Bronchial epithelial cell (primary cell): Measurements from ENCODE around the gene GPR137. TPM values are rescaled to one million over a fixed set of nuclear protein-coding genes. Genes with fewer than 3 reads are reported as not detected.
A peak's percentile ranks its signal among the peaks of the same experiment; 100 is the strongest.

ENCODE experiments used
- DNase-seq: peaks from one replicate; pipeline ENCODE4 v3.0.0-alpha.2; 2010; ENCODE audit warnings: low read depth
- FAIRE-seq: peaks from 2 replicates; lab custom pipeline; 2011; peaks lifted over from hg19 to GRCh38; lab: Jason Lieb, UNC
- H3K27me3 ChIP-seq: 2 replicates; pipeline ENCODE4 v1.5.1; 2011; ENCODE audit warnings: low read length; ENCODE audit not compliant: control insufficient read depth, insufficient read depth
- H3K36me3 ChIP-seq: 2 replicates; pipeline ENCODE4 v1.5.1; 2011; ENCODE audit warnings: low read length; ENCODE audit not compliant: control insufficient read depth, insufficient read depth
- H3K4me3 ChIP-seq: 2 replicates; pipeline ENCODE4 v1.5.1; 2011; ENCODE audit warnings: mild to moderate bottlenecking, low read depth, low read length, control low read depth
- total RNA-seq: library from RNA; depleted of rRNA; stranded (reverse); fragments of >200 nt; gene quantifications from 2 replicates; pipeline ENCODE4 v1.2.1, GENCODE V29; 2014
- TF ChIP-seq, protein P1 (sequence below): IDR thresholded peaks from 2 replicates; pipeline ENCODE4 v1.5.1; 2011; ENCODE audit warnings: mild to moderate bottlenecking, moderate library complexity, low read length, control low read depth, inconsistent platforms; ENCODE audit not compliant: insufficient read depth, severe bottlenecking

Gene GPR137
- total RNA-seq, 1 donor from 2014 or later = 2.9 TPM

DNA sequence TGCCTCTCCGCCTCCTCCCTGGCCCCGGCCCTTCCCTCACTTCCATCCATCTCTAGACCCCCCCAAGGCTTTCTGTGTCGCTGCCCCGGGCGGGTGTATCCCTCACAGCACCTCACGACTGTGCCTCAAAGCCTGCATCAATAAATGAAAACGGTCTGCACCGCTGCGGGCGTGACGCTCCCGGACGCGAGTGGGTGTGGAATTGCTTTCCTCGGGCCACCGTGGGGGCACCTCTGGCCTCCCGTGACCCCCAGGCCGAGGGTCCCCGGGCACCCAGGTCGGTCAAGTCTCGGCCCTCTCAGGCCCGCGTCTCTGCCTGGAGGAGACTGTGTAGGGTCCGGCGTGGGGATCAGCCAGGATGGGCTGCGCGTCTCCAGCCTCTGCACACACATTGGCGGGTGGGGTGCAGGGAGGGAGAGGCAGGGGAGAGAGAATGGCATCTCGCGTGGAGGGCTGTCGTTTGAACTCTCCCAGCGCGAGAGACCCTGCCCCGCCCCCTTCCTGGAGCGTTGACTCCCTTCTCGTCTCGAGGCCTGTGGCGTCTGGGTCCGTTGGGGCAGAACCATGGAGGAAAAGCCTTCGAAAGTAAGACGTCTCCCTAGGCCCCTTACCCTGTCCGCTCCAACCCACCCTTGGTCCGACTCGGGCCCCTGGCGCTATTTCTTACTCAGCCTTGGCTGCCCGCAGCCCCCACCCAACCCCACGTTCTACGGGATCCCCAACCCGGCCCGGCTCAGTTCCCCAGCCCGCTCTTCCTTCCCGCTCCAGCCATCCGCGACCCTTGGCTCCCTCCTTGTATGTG lies 14.4 kb downstream of the GPR137 start, which contains the start of gene CATSPERZ:
Gene CATSPERZ, plus strand, starts transcription at position 512 of the 802 bp plus-strand sequence. Its CDS starts 53 bp downstream, at position 565.
- no peak for FAIRE-seq
- Histone ChIP-seq H3K27me3 (peaks cover 31% of the 10 kb centered on the region), H3K4me3 (peak within 1 kb of the TSS; percentile 19), H3K36me3 (no peaks in the 10 kb centered on the region)
- no peak for DNase-seq
- TF ChIP-seq, protein P1, sequence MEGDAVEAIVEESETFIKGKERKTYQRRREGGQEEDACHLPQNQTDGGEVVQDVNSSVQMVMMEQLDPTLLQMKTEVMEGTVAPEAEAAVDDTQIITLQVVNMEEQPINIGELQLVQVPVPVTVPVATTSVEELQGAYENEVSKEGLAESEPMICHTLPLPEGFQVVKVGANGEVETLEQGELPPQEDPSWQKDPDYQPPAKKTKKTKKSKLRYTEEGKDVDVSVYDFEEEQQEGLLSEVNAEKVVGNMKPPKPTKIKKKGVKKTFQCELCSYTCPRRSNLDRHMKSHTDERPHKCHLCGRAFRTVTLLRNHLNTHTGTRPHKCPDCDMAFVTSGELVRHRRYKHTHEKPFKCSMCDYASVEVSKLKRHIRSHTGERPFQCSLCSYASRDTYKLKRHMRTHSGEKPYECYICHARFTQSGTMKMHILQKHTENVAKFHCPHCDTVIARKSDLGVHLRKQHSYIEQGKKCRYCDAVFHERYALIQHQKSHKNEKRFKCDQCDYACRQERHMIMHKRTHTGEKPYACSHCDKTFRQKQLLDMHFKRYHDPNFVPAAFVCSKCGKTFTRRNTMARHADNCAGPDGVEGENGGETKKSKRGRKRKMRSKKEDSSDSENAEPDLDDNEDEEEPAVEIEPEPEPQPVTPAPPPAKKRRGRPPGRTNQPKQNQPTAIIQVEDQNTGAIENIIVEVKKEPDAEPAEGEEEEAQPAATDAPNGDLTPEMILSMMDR = no peak

DNA sequence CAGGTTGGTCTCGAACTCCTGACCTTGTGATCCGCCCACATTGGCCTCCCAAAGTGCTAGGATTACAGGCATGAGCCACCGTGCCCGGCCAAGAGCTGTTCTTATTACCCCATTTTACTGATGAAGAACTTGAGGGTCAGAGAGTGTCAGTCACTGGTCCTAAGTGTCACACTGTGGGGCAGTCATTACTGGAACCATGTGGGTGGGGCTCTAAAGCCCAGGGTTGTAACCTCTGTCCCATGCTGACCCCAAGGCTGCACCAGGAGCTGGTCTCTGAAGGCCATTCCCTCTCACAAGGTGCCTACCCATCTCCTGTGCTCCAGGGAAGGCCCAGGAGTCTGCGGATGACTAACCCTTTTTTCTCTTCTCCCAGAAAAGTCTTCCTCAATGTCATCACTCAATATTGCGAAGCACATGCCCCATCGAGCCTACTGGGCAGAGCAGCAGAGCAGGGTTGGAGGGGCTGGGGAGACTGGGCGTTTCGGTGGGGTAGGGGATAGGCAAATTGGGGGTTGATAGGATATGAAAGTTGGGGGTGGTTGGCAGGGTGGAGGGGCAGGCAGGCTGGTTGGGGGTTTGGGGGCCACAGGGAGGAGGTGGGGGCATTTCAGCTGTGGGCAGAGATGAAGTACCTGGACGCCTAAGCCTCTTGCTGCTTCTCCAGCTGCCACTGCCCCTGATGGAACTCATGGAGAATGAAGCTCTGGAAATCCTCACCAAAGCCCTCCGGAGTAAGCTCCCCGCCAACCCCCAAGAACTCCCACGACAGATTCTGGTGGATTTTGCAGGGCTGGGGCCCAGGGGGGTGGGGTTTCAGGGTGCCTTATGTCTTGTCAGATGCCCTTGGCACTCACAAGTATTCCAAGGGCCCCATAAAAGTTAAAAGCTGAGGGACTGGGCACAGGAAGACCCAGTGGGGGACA lies 17.7 kb downstream of the GPR137 start:
- no peak overlapping the region for H3K4me3 ChIP-seq
- H3K36me3 ChIP-seq = peaks cover 4% of the 10 kb centered on the region
- FAIRE-seq (no peak), DNase-seq (no peak)
- peaks cover 14% of the 10 kb centered on the region for H3K27me3 ChIP-seq
- TF ChIP-seq, protein P1 = no peak

DNA sequence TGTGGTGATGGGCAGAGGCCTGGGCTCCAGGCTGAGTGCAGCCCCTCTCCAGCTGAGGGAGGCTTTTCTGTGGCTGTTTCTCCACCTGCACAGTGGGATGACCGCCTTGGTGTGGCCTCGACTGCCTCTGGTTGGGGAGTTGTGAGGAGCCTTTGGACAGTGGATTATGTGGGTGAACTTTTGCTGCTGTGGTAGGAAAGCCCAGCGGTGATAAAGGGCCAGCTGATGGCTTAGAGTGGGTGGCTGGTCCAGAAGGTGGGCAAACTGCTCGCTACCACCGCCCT lies 18.3 kb downstream of the GPR137 start:
- Histone ChIP-seq H3K36me3 (peaks cover 4% of the 10 kb centered on the region), H3K4me3 (no peak overlapping the region), H3K27me3 (peaks cover 12% of the 10 kb centered on the region)
- FAIRE-seq (no peak), DNase-seq (no peak)
- TF ChIP-seq, protein P1 = no peak

DNA sequence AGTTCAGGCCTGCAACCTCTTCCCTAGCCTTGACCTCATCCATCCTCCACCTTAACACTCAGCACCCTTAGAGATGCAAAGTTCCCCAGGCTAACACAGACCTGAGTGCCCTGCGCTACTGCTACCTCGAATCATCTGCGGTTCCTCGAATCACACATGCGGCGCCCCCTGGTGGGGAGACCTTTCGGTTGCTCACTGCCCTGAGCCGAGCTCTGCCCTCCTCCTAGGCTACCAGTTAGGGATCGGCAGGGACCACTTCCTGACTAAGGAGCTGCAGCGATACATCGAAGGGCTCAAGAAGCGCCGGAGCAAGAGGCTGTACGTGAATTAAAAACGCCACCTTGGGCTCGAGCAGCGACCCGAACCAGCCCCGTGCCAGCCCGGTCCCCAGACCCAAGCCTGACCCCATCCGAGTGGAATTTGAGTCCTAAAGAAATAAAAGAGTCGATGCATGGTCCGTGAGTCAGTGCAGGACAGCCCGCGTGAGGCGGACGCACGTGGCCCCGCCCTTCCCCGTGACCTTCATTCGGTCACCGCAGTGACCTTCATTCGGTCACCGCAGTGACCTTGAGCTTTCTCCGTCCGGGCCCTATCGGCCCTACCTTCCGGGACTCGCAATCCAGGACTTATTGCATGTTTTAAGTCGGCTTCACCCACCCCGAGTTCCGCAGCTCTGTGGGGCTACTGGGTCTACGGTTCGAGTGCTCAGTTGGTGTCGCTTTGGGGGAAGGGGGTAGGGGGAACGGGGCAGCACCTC lies 18.8 kb downstream of the GPR137 start:
- Histone ChIP-seq H3K36me3 (peaks cover 4% of the 10 kb centered on the region), H3K27me3 (peaks cover 10% of the 10 kb centered on the region), H3K4me3 (peak overlapping the region; percentile 51)
- DNase-seq (peak; percentile 81), FAIRE-seq (no peak)
- TF ChIP-seq, protein P1 = peak; percentile 93

DNA sequence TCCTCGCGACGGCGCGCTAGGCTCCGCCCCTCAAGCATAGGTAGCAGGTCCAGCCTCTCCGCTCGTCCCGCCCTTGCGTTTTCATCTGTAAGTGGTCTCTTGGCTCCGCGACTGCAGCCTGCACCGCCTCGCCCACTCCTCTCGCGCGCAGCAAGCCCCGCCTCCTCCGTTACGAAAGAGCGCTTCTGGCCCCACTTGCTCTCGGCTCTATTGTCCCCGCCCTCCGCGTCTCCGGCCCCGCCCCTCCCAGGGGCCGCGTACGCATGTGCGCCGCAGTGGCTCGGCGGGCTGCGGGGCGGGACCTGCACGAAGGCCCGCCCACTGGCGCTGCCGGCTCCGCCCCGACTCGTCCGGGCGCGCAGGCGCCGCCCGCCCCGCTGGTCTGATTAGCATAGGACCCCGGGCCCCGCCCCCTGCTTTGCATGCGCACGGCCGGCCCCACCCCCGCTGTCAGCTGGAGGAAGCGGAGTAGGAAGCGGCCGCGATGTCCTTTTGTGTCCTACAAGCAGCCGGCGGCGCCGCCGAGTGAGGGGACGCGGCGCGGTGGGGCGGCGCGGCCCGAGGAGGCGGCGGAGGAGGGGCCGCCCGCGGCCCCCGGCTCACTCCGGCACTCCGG lies 19.5 kb downstream of the GPR137 start, which contains the start of gene ESRRA:
Gene ESRRA, plus strand, starts transcription at position 450 of the 616 bp plus-strand sequence. CDS start 1,656 bp downstream, outside the sequence.
- Histone ChIP-seq H3K27me3 (peaks cover 3% of the 10 kb centered on the region), H3K36me3 (peaks cover 4% of the 10 kb centered on the region), H3K4me3 (peak within 1 kb of the TSS; percentile 77)
- FAIRE-seq (no peak), DNase-seq (peak; percentile 89)
- TF ChIP-seq, protein P1 = no peak
